HG03097 (cell line): ENCODE data around the gene PPFIBP1.

ENCODE experiments used
- ATAC-seq: cut with Tn5 transposase; IDR thresholded peaks from one replicate; pipeline ENCODE4 v1.9.1; 2021; ENCODE audit not compliant: unreplicated experiment, low FRiP score

PPFIBP1 gene

DNA sequence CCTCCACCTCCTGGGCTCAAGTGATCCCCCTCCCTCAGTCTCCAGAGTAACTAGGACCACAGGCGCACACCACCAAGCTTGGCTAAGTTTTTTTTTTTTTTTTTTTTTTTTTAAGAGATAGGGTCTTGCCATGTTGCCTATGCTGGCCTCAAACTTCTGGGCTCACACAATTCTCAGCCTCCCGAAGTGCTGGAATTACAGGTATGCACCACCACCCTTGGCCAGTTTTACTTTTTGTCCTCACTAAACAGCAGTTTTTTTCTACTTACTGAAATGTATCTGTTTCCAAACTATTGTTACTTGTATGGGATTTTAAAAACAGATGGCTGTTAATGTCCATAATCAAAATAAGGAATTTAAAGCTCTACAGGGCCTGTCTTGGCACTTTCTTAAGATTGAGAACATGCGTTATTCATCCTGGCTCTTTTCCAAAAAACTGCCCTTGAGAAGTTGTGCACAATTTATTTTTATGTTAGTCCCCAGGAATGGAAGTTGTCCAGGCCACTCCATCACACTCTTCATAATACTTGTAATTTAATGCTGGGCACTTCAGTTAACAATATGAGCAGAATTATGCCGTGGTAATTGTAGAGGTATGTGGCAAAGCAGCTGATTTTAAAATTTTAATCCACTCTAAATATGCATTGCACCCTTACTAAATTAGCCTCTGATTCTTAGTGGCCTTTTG lies 120.3 kb downstream of the PPFIBP1 start:
- ATAC-seq: no peak

DNA sequence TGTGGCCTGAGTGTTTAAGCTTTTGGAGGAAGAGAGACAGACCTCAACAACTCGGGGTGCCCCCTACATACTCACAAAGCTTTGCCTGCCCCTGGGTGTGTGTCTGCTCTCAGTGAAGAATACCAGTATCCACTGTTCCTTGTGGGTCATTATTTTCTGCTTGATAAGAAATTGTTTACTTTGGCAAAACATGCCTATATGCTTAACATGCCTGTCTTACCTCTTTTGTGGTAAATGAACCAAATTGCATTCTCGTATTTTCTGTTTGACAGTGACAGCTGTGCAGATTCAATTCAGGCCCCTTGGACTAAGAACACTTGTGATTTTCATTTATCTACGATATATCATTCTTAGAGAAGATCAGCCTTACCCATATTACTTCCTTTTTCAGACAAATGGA lies 121.7 kb downstream of the PPFIBP1 start:
- ATAC-seq: no peak

DNA sequence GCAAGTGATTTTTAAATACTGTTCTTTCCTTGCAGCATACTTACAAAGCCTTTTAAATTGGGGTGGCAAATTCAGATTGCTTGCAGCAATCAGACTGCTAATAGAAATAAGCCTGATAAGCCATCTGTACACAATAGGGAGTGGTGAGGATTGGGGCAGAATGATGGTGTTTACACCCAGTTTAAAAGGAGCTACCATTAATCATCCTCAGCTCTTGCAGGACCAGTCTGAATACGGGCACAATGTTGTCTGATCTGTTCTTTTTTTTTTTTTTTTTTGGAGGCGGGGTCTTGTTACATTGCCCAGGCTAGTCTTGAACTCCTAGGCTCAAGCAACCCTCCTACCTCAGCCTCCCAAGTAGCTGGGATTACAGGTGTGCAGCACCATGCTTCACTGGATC lies 122.1 kb downstream of the PPFIBP1 start:
- no peak for ATAC-seq

DNA sequence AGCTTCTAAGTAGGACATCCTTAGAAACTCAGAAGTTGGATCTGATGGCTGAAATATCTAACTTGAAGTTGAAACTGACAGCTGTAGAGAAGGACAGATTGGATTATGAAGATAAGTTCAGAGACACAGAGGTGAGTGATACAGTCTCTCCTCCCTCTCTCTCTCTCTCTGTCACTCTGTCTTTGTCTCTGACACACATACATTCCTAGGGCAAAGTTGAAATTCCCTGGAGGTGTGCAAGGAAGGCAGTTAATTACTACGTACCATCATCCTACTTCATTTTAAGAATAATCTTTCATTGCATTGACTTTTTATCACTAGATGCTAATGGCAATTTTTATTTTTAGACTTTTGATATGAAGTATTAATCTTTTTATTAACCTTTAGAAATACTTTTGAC lies 126.0 kb downstream of the PPFIBP1 start:
- no peak for ATAC-seq

DNA sequence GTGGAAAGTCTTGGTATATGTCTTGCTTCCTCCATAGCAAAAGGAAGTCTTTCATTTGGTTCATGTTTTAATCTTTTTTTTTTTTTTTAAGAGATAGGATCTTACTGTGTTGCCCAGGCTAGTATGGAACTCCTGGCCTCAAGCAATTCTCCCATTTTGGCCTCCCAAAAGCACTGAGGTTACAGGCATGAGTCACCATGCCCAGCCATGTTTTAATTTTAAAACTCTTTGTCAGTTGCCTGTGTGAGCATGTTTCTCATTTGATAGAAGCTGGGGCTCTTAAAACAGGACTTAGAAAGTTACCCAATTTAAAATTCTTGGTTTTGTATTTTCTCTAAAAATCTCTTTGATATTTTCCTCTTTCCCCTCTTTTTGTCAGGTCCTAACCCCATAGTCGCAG lies 127.2 kb downstream of the PPFIBP1 start:
- ATAC-seq: no peak

DNA sequence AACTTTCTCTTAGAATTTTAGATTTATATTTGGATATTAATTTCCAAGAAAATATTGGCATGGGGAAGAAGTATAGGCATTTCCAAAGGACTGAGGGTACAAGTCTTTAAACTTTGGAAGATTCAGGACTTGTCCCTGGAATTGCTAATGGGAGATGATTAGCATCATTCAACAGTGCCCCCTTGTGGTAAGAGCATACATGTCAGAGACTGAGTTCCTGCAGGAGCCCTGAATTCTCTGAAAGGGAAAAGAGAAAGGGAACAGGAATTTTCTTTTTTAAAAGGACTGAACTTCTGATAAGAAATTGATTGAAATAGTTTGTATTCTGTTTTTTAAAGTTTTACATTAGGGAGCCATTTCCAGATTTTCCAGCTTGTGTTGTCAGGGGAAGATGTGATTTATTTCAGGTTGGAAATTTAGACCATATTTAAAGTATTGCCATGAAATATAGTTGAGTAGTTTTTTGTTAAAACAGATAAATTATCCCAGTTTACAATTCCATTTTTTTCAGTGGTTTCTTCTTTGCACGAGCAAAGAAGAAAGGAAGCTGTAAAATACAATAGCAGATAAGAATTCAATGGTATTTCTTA lies 128.3 kb downstream of the PPFIBP1 start:
- ATAC-seq: no peak

DNA sequence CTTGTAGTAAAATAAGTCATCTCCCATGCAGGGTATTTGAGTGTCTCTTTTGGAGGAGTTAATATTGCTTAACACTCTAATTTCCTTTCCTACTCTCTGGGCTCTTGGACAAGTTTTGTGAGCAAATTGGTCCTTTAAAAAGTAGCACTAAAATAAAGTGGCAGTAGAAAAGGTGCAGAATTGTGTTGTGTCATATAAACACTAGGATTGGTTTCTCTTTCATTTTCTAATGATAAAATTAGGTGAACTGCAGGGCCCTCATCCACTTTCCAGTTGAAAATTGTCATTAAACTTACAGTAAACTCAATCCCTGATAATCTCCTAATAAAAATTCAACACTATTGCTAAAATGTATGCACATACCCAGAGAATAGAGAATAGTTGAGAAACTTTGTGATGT lies 129.7 kb downstream of the PPFIBP1 start:
- no peak for ATAC-seq

DNA sequence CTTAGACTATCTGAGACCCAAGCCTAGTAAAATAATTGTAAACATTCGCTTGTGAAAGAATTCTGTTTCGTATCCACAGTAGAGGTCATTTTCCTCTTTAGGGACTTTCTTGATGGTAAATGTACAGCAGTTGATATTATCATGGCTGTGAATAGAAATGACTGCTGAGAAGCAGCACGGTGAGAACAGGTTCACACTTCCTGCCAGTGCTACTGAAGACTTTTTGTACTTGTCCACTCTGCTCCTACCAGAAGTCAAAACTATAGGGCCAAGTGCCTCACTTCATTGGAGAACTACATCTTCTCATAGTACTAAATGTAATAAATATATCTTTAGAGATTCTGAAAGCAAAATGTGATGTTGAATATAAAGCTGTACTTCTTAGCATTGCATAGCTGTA lies 131.5 kb downstream of the PPFIBP1 start:
- ATAC-seq: peak; percentile 47

DNA sequence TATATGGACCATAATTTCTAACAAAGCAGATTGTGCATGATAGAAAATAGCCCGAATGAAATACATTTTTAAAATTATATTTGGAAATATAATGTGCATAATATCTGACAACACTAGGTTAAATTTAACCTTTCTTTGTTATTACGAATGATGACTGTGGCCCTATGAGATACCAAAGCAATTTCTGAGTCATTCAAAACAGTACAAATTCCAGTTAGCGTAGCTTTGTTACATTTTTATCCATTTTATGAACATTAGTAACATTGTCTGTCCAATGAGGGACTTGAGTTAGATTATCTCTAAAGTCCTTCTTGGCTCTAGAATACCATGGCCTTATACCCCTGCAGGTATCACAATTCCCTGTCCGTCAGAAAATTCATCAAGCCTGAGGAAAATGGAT lies 133.3 kb downstream of the PPFIBP1 start:
- no peak for ATAC-seq

DNA sequence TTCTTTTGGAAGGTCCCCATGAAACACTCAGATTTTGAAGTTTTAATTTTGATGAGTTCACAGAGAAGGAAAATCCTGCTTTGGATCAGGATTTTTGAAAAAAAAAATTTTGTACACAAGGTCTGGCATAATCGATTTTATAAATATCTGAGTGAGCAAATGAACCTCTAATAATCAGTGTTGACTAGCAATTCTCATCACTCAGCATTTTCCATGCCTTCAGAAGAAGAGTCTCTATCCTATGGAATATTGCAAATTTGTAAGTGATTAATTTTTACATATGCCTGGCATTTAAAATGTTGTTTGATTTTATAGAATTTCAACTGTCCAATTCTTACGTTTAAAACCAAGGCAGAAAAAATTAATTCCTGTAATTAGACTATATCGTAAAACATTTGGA lies 141.7 kb downstream of the PPFIBP1 start:
- ATAC-seq: no peak

DNA sequence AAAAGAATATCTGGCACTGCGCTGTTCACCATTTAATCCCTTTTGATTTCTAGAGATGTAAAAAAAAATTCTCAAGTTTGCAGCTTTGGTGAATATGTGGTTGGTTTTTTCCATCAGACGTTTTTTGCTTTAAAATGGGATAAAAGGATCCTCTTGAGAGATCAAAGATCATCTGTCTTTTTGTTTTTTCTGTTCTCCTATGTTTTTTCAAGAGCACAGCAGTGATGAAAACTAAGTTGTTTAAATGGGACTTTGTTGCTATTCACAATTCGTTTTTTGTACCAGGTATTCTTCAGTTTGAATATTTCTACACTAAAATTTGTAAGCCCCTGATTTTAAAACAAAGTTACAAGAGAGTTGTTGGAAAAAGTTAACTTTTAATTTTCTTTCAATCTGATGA lies 142.5 kb downstream of the PPFIBP1 start:
- no peak for ATAC-seq

DNA sequence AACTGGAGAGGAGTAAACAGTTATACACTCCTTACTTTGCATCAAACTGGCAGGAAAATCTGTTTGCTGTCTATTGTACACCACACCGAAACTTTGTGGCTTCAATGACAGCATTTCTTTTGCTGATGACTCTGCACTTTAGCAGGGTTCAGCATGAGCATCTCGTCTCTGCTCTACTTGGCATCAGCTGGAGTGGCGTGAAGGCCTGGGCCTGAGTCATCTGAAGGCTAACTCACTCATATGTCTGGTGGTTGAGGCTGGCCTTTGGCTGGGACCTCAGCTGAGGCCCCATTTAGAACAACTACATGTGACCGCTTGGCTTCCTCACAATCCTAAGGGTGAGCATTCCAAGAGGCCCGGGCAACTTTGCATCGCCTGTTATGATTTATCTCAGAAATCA lies 143.5 kb downstream of the PPFIBP1 start:
- no peak for ATAC-seq

DNA sequence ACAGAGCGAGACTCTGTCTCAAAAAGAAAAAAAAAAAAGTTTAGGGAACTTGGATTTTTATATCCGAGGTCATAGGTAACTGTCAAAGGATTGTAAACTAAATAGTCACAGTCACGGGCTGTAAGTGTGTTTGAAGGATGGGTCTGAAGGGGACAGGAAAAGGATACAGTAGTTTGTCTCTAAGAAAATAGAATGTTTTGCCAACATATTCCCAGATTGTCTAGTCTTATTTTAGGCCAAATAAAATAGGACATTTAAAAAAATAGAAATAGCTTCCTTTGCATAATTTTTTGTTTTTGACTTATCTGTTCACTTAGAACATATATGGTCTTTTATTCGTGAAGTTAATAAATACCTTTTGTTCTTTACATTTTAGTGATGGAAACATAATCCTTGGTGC lies 148.0 kb downstream of the PPFIBP1 start:
- ATAC-seq: no peak

DNA sequence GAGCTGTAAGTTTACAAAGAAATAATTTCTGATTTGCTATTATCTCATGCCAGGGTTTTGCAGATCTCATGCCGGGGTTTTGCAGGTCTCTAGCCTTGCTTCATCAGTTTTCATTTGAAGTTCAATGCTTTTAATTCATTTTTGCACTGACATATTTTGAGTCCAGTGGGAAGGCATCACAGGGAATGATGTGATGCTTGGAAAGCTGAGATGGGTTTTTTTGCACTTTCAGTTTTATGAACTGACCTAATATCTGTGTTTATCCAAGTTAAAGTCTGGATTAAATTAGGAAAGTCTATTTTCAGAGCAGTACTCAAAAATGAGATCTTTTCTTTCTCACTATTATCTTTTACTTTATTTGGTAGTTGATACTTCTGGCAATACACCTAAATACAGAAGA lies 148.6 kb downstream of the PPFIBP1 start:
- no peak for ATAC-seq

DNA sequence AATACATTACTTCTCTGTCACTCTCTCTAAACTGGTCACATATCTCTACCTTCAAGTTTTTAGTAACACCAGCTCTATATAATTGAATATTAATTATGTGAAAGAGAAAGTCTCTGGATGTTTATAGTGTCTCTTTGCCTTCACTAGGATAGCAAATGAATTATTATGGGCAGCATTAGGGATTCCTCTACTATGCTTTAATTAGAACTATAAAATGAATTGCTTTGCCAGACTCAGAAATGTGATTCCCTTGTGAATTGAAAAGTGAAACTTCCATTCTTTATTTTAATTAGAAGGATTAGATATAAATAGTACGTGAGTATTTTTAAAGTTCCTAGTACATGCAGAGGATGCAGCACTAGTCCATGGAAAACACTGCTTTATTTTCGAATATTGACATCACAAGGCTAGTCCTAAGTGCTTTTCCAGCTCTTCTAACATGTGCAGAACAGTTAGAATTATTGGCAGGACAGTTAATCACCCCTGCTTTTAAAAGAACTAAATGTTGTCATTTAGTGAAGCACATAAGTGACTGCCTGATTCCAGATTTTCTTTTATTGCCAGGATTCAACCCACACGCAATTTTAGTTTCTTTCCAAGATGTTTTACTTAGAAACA lies 149.2 kb downstream of the PPFIBP1 start:
- ATAC-seq: no peak

DNA sequence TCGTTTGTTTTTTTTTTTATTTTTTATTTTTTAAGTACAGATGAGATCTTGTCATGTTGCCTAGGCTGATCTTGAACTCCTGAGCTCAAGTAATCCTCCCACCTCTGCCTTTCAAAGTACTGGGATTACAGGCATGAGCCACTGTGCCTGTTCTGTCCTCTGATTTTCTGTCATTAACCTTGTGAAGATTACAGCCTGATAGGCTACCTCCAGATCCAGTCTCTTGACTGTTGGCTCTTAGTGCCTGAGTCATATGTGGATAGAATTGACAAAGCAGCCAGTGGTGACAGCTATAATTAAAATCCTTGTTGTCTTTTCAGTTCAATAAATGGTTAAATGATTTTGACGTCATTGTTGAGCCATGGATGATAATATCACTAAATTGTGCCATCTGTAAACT lies 151.0 kb downstream of the PPFIBP1 start:
- no peak for ATAC-seq

DNA sequence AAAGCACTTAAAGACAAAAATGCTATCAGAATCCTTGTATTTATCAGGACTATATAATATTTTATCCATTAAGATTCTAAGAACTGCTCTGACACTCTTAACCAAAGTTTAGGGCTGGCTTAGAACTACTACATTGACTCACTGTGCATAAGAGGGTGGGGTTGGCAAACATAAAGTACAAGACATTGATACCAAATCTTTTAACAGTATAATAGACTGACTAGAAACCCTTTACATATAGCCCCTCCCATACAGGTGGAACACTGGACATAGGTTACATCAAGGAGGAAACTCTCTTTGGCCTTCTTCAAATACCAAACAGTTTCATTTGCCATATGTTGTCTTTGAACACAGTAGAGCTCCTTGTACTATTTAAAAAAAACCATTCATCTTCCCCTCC lies 156.6 kb downstream of the PPFIBP1 start:
- ATAC-seq: no peak

DNA sequence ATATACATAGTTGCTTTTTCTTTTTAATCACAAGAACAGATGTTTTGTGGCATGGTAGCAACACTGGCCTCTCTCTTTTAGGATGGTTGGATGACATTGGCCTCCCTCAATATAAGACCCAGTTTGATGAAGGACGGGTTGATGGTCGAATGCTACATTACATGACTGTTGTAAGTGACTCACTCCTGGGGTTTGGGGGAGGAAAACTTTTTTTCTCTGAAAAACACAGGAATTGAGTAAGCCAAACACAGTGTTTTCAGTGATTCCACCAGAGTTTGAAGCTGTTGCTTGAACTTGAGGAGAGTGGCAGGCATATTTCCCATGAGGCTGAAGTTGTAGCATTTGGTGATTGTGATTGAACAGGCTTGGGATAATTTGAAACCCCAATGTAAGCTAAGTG lies 158.5 kb downstream of the PPFIBP1 start:
- no peak for ATAC-seq

DNA sequence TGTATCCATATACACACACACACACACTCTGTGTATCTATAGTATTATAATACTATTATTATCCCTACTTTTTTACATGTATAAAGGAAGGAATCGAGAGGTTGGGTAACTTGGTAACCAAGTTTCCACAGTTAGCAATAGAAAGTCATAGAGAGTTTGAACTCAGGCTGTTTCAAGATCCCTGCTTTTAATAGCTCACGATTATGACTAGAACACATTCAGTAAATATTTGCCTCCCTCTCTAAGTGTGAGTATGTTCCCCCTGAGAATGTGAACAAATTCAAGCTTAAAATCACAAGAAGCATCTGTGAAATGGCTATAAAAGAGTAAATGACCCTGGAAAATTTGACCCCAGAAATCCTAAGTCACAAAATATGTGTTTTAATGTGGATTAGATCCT lies 161.3 kb downstream of the PPFIBP1 start:
- no peak for ATAC-seq

DNA sequence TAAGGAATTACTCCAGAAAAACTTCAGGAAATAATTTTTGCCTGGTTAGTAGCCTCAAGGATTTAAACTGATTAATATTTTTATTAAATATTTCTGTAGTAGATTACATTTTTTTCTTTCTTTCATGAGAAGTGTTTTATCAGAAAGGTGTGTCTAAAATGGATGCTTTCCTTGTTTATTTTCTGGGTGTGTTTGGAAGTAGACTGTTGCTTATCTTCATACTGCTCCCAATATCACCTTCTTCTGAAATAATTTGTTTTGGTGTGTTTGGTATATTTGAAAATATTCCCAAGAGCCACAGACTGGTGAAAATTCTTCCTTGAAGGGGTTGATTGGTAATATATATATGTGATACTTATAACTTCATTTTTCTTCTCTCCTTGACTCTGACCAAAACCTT lies 162.1 kb downstream of the PPFIBP1 start:
- ATAC-seq: no peak

DNA sequence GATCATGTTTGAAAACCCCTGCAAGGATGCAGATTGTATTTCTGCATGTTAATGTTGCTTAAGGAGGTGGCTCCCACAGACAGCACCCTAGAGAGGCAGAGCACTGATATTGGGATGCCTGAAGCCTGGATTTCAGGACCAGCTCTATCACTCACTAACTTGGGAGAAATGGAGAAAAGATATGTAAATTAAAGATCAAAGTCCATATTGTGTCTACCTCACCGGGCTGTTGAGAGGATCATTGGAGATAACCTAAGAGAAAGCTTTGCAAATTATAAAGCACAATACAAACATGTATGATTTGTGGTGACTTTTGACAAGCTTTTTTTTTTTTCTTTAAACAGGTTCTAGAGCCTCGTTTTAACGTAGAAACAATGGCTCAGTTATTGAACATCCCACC lies 164.7 kb downstream of the PPFIBP1 start:
- ATAC-seq: no peak

DNA sequence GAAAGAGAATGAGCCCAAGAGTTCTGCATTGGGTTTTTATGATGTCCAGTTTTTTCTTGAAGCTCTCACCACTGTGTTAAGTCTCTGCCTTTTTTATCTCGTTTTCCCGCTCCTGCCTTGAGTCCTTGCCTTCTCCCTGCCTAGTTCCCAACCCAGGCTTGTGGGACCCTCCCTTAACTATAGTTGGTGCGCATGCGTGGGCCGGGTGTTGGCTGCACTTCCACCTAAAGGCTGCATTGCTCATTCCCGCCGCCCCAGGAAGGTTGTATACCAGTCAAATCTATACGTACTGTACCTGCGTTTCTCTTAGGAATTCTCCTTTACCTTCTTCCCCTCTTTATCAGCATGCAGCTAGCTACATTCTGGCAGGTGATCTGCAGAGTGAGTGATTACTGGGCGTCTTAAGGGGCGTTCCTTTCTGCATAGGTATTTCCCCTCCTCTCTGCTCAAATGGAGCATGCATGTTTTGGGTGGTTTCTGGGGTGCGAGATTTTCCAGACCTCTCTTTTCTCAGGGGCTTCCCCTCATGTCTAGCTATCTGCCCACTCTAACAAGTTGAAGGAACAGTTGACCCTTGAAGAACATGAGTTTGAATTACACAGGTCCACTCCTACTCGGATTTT lies 165.7 kb downstream of the PPFIBP1 start:
- no peak for ATAC-seq
